ENCODE data around the gene HHATL.

Gene HHATL

DNA sequence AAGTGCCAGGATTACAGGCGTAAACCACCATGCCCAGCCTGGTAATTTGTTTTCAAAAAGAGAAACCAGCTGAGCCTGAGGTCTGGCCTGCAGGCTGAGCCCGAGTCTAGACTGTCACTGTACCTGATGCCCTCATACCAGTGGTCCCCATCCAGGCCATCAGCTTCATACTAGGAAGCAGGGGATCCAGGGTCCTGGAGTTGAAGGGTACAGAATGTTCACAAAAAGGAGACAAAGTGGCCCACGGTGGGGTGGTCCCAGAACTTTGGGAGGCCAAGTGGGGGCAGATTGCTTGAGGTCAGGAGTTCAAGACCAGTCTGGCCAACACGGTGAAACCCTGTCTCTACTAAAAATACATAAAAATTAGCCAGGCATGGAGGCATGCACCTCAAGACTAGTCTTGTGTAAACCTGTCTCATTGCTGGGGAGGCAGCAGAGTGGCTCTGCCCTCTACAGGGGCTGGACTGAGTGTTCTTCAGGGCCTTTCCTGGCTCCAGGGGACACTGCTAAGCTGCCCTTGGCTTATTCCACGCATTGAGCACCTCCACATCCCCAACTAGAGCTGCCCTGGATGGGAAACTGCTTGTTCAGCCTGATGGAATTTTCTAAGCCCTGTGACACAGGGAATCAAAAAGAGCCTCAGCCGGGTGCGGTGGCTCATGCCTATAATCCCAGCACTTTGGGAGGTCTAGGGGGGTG lies 7.9 kb upstream of the HHATL start:
- H2BK12ac ChIP-seq (ENCODE audit: low read length), result no peak overlapping the region
- no peak overlapping the region for H3K23ac ChIP-seq (ENCODE audit: low read depth, low read length, poor library complexity)
- H2AK5ac ChIP-seq (ENCODE audit: low read depth, low read length), result no peak overlapping the region
- H3K79me1 ChIP-seq (ENCODE audit: low read depth, low read length), result no peaks in the 10 kb centered on the region
- H2AFZ ChIP-seq (ENCODE audit: low read length), result no peak overlapping the region
- H3K18ac ChIP-seq (ENCODE audit: low read length), result no peak overlapping the region
- no peak overlapping the region for H3K4me3 ChIP-seq (ENCODE audit: low read length in 2 of 2)
- WGBS, 2 donors (ENCODE audit: extremely low coverage in 2 of 2, insufficient read length in 2 of 2, insufficient replicate concordance in 1 of 2), result no CpG with 5 or more reads among the region's 7 CpGs
- no peak overlapping the region for H4K91ac ChIP-seq (ENCODE audit: low read depth, low read length, poor library complexity)
- H3K27ac ChIP-seq (replicated peaks; ENCODE audit: low read length), result no peak overlapping the region
- H3K4ac ChIP-seq (ENCODE audit: low read length), result no peak overlapping the region
- H3K14ac ChIP-seq (ENCODE audit: low read length), result no peak overlapping the region
- H2BK15ac ChIP-seq (ENCODE audit: low read length), result no peak overlapping the region
- H2BK120ac ChIP-seq (ENCODE audit: low read depth, low read length), result no peak overlapping the region
- no peak for DNase-seq (ENCODE audit: low spot score)
- no peak overlapping the region for H3K4me2 ChIP-seq (ENCODE audit: insufficient read depth, low read length, poor library complexity, severe bottlenecking)
- H3K36me3 ChIP-seq (replicated peaks in 1 of 2; ENCODE audit: control insufficient read depth in 2 of 2, insufficient read depth in 2 of 2, low read length in 2 of 2), result peaks cover 0 to 2% of the 10 kb centered on the region in 2 donors
- no peak overlapping the region for H4K8ac ChIP-seq (ENCODE audit: low read depth, low read length)
- no peaks in the 10 kb centered on the region for H3K9me3 ChIP-seq (replicated peaks in 1 of 2; ENCODE audit: control insufficient read depth in 2 of 2, insufficient read depth in 1 of 2, low read depth in 1 of 2, low read length in 2 of 2)
- peaks cover 0 to 51% (median 0%) of the 10 kb centered on the region in 3 experiments for H3K27me3 ChIP-seq (ENCODE audit: control insufficient read depth in 3 of 3, insufficient read depth in 3 of 3, low read depth in 1 of 3, low read length in 3 of 3)
- H2BK5ac ChIP-seq (ENCODE audit: low read length), result no peak overlapping the region
- no peak overlapping the region for H3K9ac ChIP-seq (ENCODE audit: low read depth, low read length, poor library complexity)
- H3K4me1 ChIP-seq (ENCODE audit: control insufficient read depth in 2 of 2, insufficient read depth in 1 of 2, low read depth in 1 of 2, low read length in 2 of 2), result peaks cover 0 to 1% of the 10 kb centered on the region in 2 donors

DNA sequence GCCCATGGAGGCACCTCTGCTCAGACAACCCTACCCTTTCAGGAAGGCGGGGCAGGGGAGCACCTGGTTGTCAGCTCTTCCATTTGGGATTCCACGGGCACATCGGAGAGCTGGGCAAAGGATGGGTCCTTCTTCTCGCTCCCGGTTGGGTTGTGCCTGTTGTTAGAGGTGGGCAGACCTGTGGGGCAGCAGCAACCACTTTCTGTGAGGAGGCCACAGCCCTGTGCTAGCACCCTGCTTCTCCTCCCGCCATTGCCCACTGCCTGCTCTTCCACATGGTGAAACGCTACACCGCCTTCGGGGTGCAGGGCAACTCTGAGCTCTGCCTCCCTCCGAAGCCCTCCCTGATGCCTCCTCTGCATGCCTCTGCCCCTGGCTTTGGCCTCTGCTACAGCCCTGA lies 7.0 kb upstream of the HHATL start:
- Histone ChIP-seq H2BK15ac (ENCODE audit: low read length) (no peak overlapping the region), H3K4ac (ENCODE audit: low read length) (no peak overlapping the region), H3K18ac (ENCODE audit: low read length) (peak overlapping the region; percentile 61), H2BK12ac (ENCODE audit: low read length) (no peak overlapping the region), H3K27me3 (ENCODE audit: control insufficient read depth in 3 of 3, insufficient read depth in 3 of 3, low read depth in 1 of 3, low read length in 3 of 3) (peaks cover 0 to 57% (median 0%) of the 10 kb centered on the region in 3 experiments), H3K4me2 (ENCODE audit: insufficient read depth, low read length, poor library complexity, severe bottlenecking) (no peak overlapping the region), H2AFZ (ENCODE audit: low read length) (no peak overlapping the region), H2BK5ac (ENCODE audit: low read length) (no peak overlapping the region), H4K91ac (ENCODE audit: low read depth, low read length, poor library complexity) (no peak overlapping the region), H4K8ac (ENCODE audit: low read depth, low read length) (no peak overlapping the region), H3K36me3 (replicated peaks in 1 of 2; ENCODE audit: control insufficient read depth in 2 of 2, insufficient read depth in 2 of 2, low read length in 2 of 2) (peaks cover 0 to 2% of the 10 kb centered on the region in 2 donors), H3K4me1 (ENCODE audit: control insufficient read depth in 2 of 2, insufficient read depth in 1 of 2, low read depth in 1 of 2, low read length in 2 of 2) (peaks cover 0 to 1% of the 10 kb centered on the region in 2 donors), H3K4me3 (ENCODE audit: low read length in 2 of 2) (no peak overlapping the region), H2BK120ac (ENCODE audit: low read depth, low read length) (no peak overlapping the region), H3K9ac (ENCODE audit: low read depth, low read length, poor library complexity) (no peak overlapping the region), H3K27ac (replicated peaks; ENCODE audit: low read length) (no peak overlapping the region), H3K23ac (ENCODE audit: low read depth, low read length, poor library complexity) (no peak overlapping the region), H3K79me1 (ENCODE audit: low read depth, low read length) (no peaks in the 10 kb centered on the region), H2AK5ac (ENCODE audit: low read depth, low read length) (no peak overlapping the region), H3K14ac (ENCODE audit: low read length) (no peak overlapping the region), H3K9me3 (replicated peaks in 1 of 2; ENCODE audit: control insufficient read depth in 2 of 2, insufficient read depth in 1 of 2, low read depth in 1 of 2, low read length in 2 of 2) (no peaks in the 10 kb centered on the region)
- no peak for DNase-seq (ENCODE audit: low spot score)
- WGBS, 2 donors (ENCODE audit: extremely low coverage in 2 of 2, insufficient read length in 2 of 2, insufficient replicate concordance in 1 of 2), result no CpG with 5 or more reads among the region's 10 CpGs

DNA sequence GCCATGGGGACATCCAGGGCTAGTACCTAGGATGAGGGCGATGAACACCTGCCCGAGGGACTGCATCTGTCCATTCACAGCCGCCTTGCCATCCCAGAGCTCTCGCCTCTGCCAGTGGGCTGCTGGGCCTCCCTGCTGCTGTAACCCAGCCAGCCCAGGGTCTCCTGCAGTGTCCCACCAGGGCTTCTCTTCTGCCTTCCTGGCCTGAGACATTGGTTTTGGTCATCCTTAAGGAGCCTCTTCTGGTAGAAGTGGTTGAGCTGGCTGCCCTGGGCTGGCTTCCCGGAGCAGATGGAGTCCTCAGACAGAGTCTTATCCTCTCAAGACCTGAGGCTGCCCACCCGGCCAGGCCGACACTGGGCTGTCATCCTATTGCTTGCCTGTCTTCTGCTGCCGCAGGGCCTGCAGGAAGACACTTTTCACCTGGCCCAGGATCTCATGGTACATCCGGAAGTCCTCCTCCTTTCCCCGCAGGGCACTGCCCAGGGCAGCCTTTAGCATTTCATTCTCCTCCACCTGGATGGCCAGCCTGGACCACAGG lies 6.1 kb upstream of the HHATL start:
- Histone ChIP-seq H3K36me3 (replicated peaks in 1 of 2; ENCODE audit: control insufficient read depth in 2 of 2, insufficient read depth in 2 of 2, low read length in 2 of 2) (peaks cover 0 to 2% of the 10 kb centered on the region in 2 donors), H3K4me1 (ENCODE audit: control insufficient read depth in 2 of 2, insufficient read depth in 1 of 2, low read depth in 1 of 2, low read length in 2 of 2) (peaks cover 0 to 1% of the 10 kb centered on the region in 2 donors), H3K79me1 (ENCODE audit: low read depth, low read length) (no peaks in the 10 kb centered on the region), H2BK15ac (ENCODE audit: low read length) (no peak overlapping the region), H3K18ac (ENCODE audit: low read length) (peak overlapping the region; percentile 46), H3K4me2 (ENCODE audit: insufficient read depth, low read length, poor library complexity, severe bottlenecking) (no peak overlapping the region), H2AFZ (ENCODE audit: low read length) (no peak overlapping the region), H4K8ac (ENCODE audit: low read depth, low read length) (no peak overlapping the region), H3K27me3 (ENCODE audit: control insufficient read depth in 3 of 3, insufficient read depth in 3 of 3, low read depth in 1 of 3, low read length in 3 of 3) (peaks cover 0 to 50% (median 0%) of the 10 kb centered on the region in 3 experiments), H3K14ac (ENCODE audit: low read length) (no peak overlapping the region), H2BK120ac (ENCODE audit: low read depth, low read length) (no peak overlapping the region), H3K27ac (replicated peaks; ENCODE audit: low read length) (no peak overlapping the region), H3K9me3 (replicated peaks in 1 of 2; ENCODE audit: control insufficient read depth in 2 of 2, insufficient read depth in 1 of 2, low read depth in 1 of 2, low read length in 2 of 2) (no peaks in the 10 kb centered on the region), H4K91ac (ENCODE audit: low read depth, low read length, poor library complexity) (no peak overlapping the region), H2BK5ac (ENCODE audit: low read length) (no peak overlapping the region), H3K23ac (ENCODE audit: low read depth, low read length, poor library complexity) (no peak overlapping the region), H3K4ac (ENCODE audit: low read length) (no peak overlapping the region), H3K9ac (ENCODE audit: low read depth, low read length, poor library complexity) (no peak overlapping the region), H2BK12ac (ENCODE audit: low read length) (no peak overlapping the region), H2AK5ac (ENCODE audit: low read depth, low read length) (no peak overlapping the region), H3K4me3 (ENCODE audit: low read length in 2 of 2) (no peak overlapping the region)
- DNase-seq (ENCODE audit: low spot score), result no peak
- WGBS, 2 donors (ENCODE audit: extremely low coverage in 2 of 2, insufficient read length in 2 of 2, insufficient replicate concordance in 1 of 2), result no CpG with 5 or more reads among the region's 10 CpGs

DNA sequence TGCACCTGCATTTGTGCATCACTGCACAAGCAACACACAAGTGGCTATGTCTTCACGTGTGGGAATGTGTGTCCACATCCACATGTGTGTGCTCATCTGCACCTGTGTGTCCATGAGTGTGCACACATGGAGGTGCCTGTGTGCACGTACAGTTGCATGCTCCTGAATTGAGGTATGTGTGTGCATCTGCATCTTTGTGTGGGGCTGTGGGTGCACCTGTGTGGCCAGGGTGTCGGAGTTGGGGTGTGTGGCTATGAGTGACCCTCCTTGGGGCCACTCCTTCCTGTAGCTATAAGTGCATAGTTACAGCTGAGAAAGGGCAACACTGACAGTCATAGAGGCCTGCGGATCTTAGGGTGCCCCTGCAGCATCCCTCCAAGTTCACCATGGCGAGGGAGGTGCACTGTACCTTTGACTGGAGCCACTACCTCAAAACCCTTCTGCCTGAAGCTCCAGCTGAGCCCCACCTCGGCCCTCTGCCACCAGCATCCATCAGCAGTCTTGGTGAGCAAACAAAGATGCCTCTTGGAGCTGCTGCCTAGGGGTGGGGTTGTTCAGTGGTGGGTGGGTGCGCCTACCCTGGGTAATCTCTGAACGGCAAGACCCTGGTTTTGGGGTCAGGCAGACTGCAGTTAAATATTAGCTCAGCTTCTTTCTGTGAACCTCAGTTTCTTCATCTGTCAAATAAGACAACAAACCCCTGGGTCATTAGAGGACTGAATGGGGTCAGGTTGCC lies 5.2 kb upstream of the HHATL start:
- no peak for DNase-seq (ENCODE audit: low spot score)
- Histone ChIP-seq H3K23ac (ENCODE audit: low read depth, low read length, poor library complexity) (peak overlapping the region; percentile 80), H3K27ac (replicated peaks; ENCODE audit: low read length) (no peak overlapping the region), H3K4me3 (ENCODE audit: low read length in 2 of 2) (peak overlapping the region in 1 of 2 donors; percentile 43), H3K79me1 (ENCODE audit: low read depth, low read length) (no peaks in the 10 kb centered on the region), H2BK5ac (ENCODE audit: low read length) (no peak overlapping the region), H4K8ac (ENCODE audit: low read depth, low read length) (no peak overlapping the region), H3K9me3 (replicated peaks in 1 of 2; ENCODE audit: control insufficient read depth in 2 of 2, insufficient read depth in 1 of 2, low read depth in 1 of 2, low read length in 2 of 2) (no peaks in the 10 kb centered on the region), H3K18ac (ENCODE audit: low read length) (no peak overlapping the region), H2AK5ac (ENCODE audit: low read depth, low read length) (no peak overlapping the region), H4K91ac (ENCODE audit: low read depth, low read length, poor library complexity) (peak overlapping the region; percentile 19), H3K27me3 (ENCODE audit: control insufficient read depth in 3 of 3, insufficient read depth in 3 of 3, low read depth in 1 of 3, low read length in 3 of 3) (peaks cover 0 to 49% (median 0%) of the 10 kb centered on the region in 3 experiments), H2BK12ac (ENCODE audit: low read length) (no peak overlapping the region), H2AFZ (ENCODE audit: low read length) (no peak overlapping the region), H3K4ac (ENCODE audit: low read length) (no peak overlapping the region), H2BK15ac (ENCODE audit: low read length) (no peak overlapping the region), H3K4me1 (ENCODE audit: control insufficient read depth in 2 of 2, insufficient read depth in 1 of 2, low read depth in 1 of 2, low read length in 2 of 2) (peaks cover 0 to 2% of the 10 kb centered on the region in 2 donors), H3K36me3 (replicated peaks in 1 of 2; ENCODE audit: control insufficient read depth in 2 of 2, insufficient read depth in 2 of 2, low read length in 2 of 2) (peaks cover 0 to 2% of the 10 kb centered on the region in 2 donors), H2BK120ac (ENCODE audit: low read depth, low read length) (no peak overlapping the region), H3K9ac (ENCODE audit: low read depth, low read length, poor library complexity) (peak overlapping the region; percentile 50), H3K4me2 (ENCODE audit: insufficient read depth, low read length, poor library complexity, severe bottlenecking) (no peak overlapping the region), H3K14ac (ENCODE audit: low read length) (no peak overlapping the region)
- no CpG with 5 or more reads among the region's 8 CpGs for WGBS, 2 donors (ENCODE audit: extremely low coverage in 2 of 2, insufficient read length in 2 of 2, insufficient replicate concordance in 1 of 2)
